GM06990 (cell line): ENCODE data around the gene TUT1.
"Not testable (repeated sequence)": the region's sequence is repeated elsewhere in the genome, so short reads cannot be mapped to it uniquely, and the experiment has no call there.

Source experiments
- DNase-seq: peaks from one replicate; pipeline ENCODE4 v3.0.0-alpha.2; 2011; ENCODE audit not compliant: insufficient read length; ENCODE audit errors: extremely low read depth
- H3K27me3 ChIP-seq: replicated peaks from 2 replicates; pipeline ENCODE4 v1.6.0; 2011; ENCODE audit warnings: low read length; ENCODE audit not compliant: control insufficient read depth, insufficient read depth
- H3K36me3 ChIP-seq: 2 replicates; pipeline ENCODE4 v1.5.1; 2011; ENCODE audit warnings: low read length; ENCODE audit not compliant: control insufficient read depth, insufficient read depth
- H3K4me3 ChIP-seq: replicated peaks from 2 replicates; pipeline ENCODE4 v1.5.1; 2011; ENCODE audit warnings: low read depth, mild to moderate bottlenecking, control low read depth, low read length
- CTCF ChIP-seq: IDR thresholded peaks from 2 replicates; pipeline ENCODE4 v1.5.1; 2011; ENCODE audit warnings: low read length, control low read depth, mild to moderate bottlenecking, inconsistent platforms; ENCODE audit not compliant: insufficient read depth, poor library complexity, severe bottlenecking

The TUT1 gene

GRCh38 chr11:62621027-62621566, 29.8 kb upstream of the TUT1 start:
- no peak for TF ChIP-seq CTCF
- Histone ChIP-seq H3K27me3 (no peaks in the 10 kb centered on the region), H3K4me3 (peak overlapping the region; percentile 99), H3K36me3 (peaks cover 11% of the 10 kb centered on the region)
- DNase-seq = no peak

GRCh38 chr11:62616957-62617356, 25.6 kb upstream of the TUT1 start:
- H3K4me3 ChIP-seq, DNase-seq, H3K36me3 ChIP-seq, H3K27me3 ChIP-seq: not testable (repeated sequence)

- Histone ChIP-seq H3K4me3 (no peak overlapping the region), H3K27me3 (no peaks in the 10 kb centered on the region), H3K36me3 (peaks cover 7% of the 10 kb centered on the region)
- TF ChIP-seq CTCF = no peak
- DNase-seq = no peak
Measured at GRCh38 chr11:62615521-62615920, 24.2 kb upstream of the TUT1 start.

- no peak for TF ChIP-seq CTCF
- Histone ChIP-seq H3K27me3 (no peaks in the 10 kb centered on the region), H3K4me3 (no peak overlapping the region), H3K36me3 (peaks cover 7% of the 10 kb centered on the region)
- no peak for DNase-seq
Measured at GRCh38 chr11:62614275-62614674, 23.0 kb upstream of the TUT1 start.

GRCh38 chr11:62613291-62613778, 22.0 kb upstream of the TUT1 start:
- Histone ChIP-seq H3K36me3 (peaks cover 7% of the 10 kb centered on the region), H3K27me3 (no peaks in the 10 kb centered on the region), H3K4me3 (peak overlapping the region; percentile 84)
- no peak for DNase-seq
- no peak for TF ChIP-seq CTCF

- peak; percentile 79 for TF ChIP-seq CTCF
- peak within 1 kb of the TSS; percentile 84 for H3K4me3 ChIP-seq
- peaks cover 7% of the 10 kb centered on the region for H3K36me3 ChIP-seq
- DNase-seq = peak; percentile 90
- no peaks in the 10 kb centered on the region for H3K27me3 ChIP-seq
Measured at GRCh38 chr11:62612366-62613290, 21.3 kb upstream of the TUT1 start, which contains the start of the genes EML3 and ROM1. TSS of gene EML3 (minus strand) at chr11:62612775. CDS start at chr11:62612457, 318 bp downstream. TSS of gene ROM1 (plus strand) at chr11:62613257. CDS start at chr11:62613282, 25 bp downstream.
